Smooth muscle cell (in vitro differentiated cells): ENCODE data around the gene ATP6V1G3. TPM values are rescaled to one million over a fixed set of nuclear protein-coding genes. Genes with fewer than 3 reads are reported as not detected.

Experiments
- DNase-seq: peaks from one replicate; lab custom pipeline; 2025; ENCODE audit not compliant: unreplicated experiment; lab: John Stamatoyannopoulos, UW
- H2AFZ ChIP-seq: fragments of 200-600 bp; sonication (generic); 2 replicates; pipeline ENCODE4 v1.6.0; 2016; ENCODE audit warnings: antibody characterized with exemption, low read depth, mild to moderate bottlenecking
- H3F3A ChIP-seq: fragments of 200-600 bp; sonication (generic); 2 replicates; pipeline ENCODE4 v1.6.0; 2017; ENCODE audit warnings: antibody characterized with exemption, low read depth
- H3K27ac ChIP-seq: fragments of 200-600 bp; sonication (generic); 2 replicates; pipeline ENCODE4 v1.5.1; 2016; ENCODE audit warnings: low read depth, mild to moderate bottlenecking
- H3K27me3 ChIP-seq: fragments of 200-600 bp; sonication (generic); 2 replicates; pipeline ENCODE4 v1.6.1; 2016; ENCODE audit warnings: low read depth, mild to moderate bottlenecking
- H3K36me3 ChIP-seq: fragments of 200-600 bp; sonication (generic); 2 replicates; pipeline ENCODE4 v1.5.1; 2016; ENCODE audit warnings: low read depth
- H3K4me1 ChIP-seq: fragments of 200-600 bp; sonication (generic); 2 replicates; pipeline ENCODE4 v1.5.1; 2016; ENCODE audit warnings: low read depth
- H3K4me2 ChIP-seq: fragments of 200-600 bp; sonication (generic); 2 replicates; pipeline ENCODE4 v1.6.0; 2016; ENCODE audit warnings: mild to moderate bottlenecking
- H3K4me3 ChIP-seq: fragments of 200-600 bp; sonication (generic); 2 replicates; pipeline ENCODE4 v1.5.1; 2016; ENCODE audit warnings: mild to moderate bottlenecking
- H3K79me2 ChIP-seq: fragments of 200-600 bp; sonication (generic); 2 replicates; pipeline ENCODE4 v1.6.0; 2016; ENCODE audit warnings: low read depth, mild to moderate bottlenecking
- H3K9ac ChIP-seq: fragments of 200-600 bp; sonication (generic); 2 replicates; pipeline ENCODE4 v1.6.0; 2016; ENCODE audit warnings: low read depth
- H3K9me3 ChIP-seq: fragments of 200-600 bp; sonication (generic); replicated peaks from 2 replicates; pipeline ENCODE4 v1.5.1; 2016; ENCODE audit warnings: low read depth
- H4K20me1 ChIP-seq: fragments of 200-600 bp; sonication (generic); 2 replicates; pipeline ENCODE4 v1.6.0; 2016; ENCODE audit warnings: low read depth
- CTCF ChIP-seq: fragments of 200-600 bp; sonication (generic); IDR thresholded peaks from 2 replicates; pipeline ENCODE4 v1.5.1; 2017; ENCODE audit warnings: borderline replicate concordance, mild to moderate bottlenecking, antibody characterized with exemption; ENCODE audit not compliant: insufficient read depth, poor library complexity, severe bottlenecking
- WGBS: methylation state at CpG from one replicate; pipeline ENCODE4 v1.1.7; 2016; ENCODE audit warnings: low lambda C conversion rate; 5-methylcytosine and 5-hydroxymethylcytosine counted together
- polyA plus RNA-seq: library from polyadenylated mRNA; unstranded; fragments of >200 nt; fragmentation: Nextera tagmentation; extraction: Ambion mirVana; gene quantifications from 2 replicates; pipeline ENCODE4 v1.2.1, GENCODE V29; 2016
- total RNA-seq: library from RNA; depleted of rRNA; stranded (reverse); fragments of >200 nt; gene quantifications from 2 replicates; pipeline ENCODE4 v1.2.3, GENCODE V29; 2014

ATP6V1G3 gene
- total and polyA plus RNA-seq, 2 experiments from 2014 or later: not detected

GRCh38 chr1:198519639-198520501 is 20.6 kb downstream of the ATP6V1G3 start:
- Histone ChIP-seq H3K27me3 (no peaks in the 10 kb centered on the region), H3K27ac (no peak overlapping the region), H3K9me3 (no peaks in the 10 kb centered on the region), H4K20me1 (no peaks in the 10 kb centered on the region), H3K36me3 (no peaks in the 10 kb centered on the region), H3K9ac (no peak overlapping the region), H2AFZ (peak overlapping the region; percentile 1), H3K4me3 (no peak overlapping the region), H3F3A (peaks cover 4% of the 10 kb centered on the region), H3K4me2 (no peak overlapping the region), H3K4me1 (no peaks in the 10 kb centered on the region), H3K79me2 (no peaks in the 10 kb centered on the region)
- WGBS: 83% methylated on average over 10 of the region's 10 CpGs
- no peak for TF ChIP-seq CTCF
- DNase-seq: no peak

- Histone ChIP-seq H2AFZ (peak overlapping the region; percentile 78), H3K4me2 (no peak overlapping the region)
- DNase-seq: no peak
These were observed 22.8 kb downstream of the ATP6V1G3 start for GRCh38 chr1:198517623-198518199.

GRCh38 chr1:198500096-198500495 is 40.4 kb downstream of the ATP6V1G3 start:
- H3K36me3 ChIP-seq: no peaks in the 10 kb centered on the region
- no peak overlapping the region for H3K9ac ChIP-seq
- H3K79me2 ChIP-seq: no peaks in the 10 kb centered on the region
- no peak for DNase-seq
- H4K20me1 ChIP-seq: no peaks in the 10 kb centered on the region
- no peaks in the 10 kb centered on the region for H3K27me3 ChIP-seq
- H3K9me3 ChIP-seq: peaks cover 4% of the 10 kb centered on the region
- peak overlapping the region; percentile 55 for H3K4me2 ChIP-seq
- H3K4me1 ChIP-seq: peaks cover 8% of the 10 kb centered on the region
- peak overlapping the region; percentile 6 for H2AFZ ChIP-seq
- peak overlapping the region; percentile 72 for H3K27ac ChIP-seq
- no peaks in the 10 kb centered on the region for H3F3A ChIP-seq
- no peak for TF ChIP-seq CTCF
- H3K4me3 ChIP-seq: no peak overlapping the region

More at GRCh38 chr1:198517623-198518199, 22.8 kb downstream of the ATP6V1G3 start:
- H3F3A ChIP-seq: peaks cover 4% of the 10 kb centered on the region
- no peaks in the 10 kb centered on the region for H3K4me1 ChIP-seq
- no peaks in the 10 kb centered on the region for H3K9me3 ChIP-seq
- H3K27ac ChIP-seq: no peak overlapping the region
- H3K79me2 ChIP-seq: no peaks in the 10 kb centered on the region
- H3K27me3 ChIP-seq: no peaks in the 10 kb centered on the region
- no peak overlapping the region for H3K4me3 ChIP-seq
- no peak overlapping the region for H3K9ac ChIP-seq
- TF ChIP-seq CTCF: no peak
- H4K20me1 ChIP-seq: no peaks in the 10 kb centered on the region
- no peaks in the 10 kb centered on the region for H3K36me3 ChIP-seq

- peaks cover 4% of the 10 kb centered on the region for H3K9me3 ChIP-seq
- no peak overlapping the region for H3K4me3 ChIP-seq
- H4K20me1 ChIP-seq: no peaks in the 10 kb centered on the region
- H3K9ac ChIP-seq: no peak overlapping the region
- H3K27me3 ChIP-seq: no peaks in the 10 kb centered on the region
- DNase-seq: no peak
- no peaks in the 10 kb centered on the region for H3K79me2 ChIP-seq
- no peaks in the 10 kb centered on the region for H3F3A ChIP-seq
- H3K4me1 ChIP-seq: peaks cover 8% of the 10 kb centered on the region
- TF ChIP-seq CTCF: no peak
- H3K27ac ChIP-seq: peak overlapping the region; percentile 72
- H2AFZ ChIP-seq: no peak overlapping the region
- no peaks in the 10 kb centered on the region for H3K36me3 ChIP-seq
- WGBS: 70% methylated on average over 1 of the region's 1 CpG
- peak overlapping the region; percentile 55 for H3K4me2 ChIP-seq
These were observed 40.9 kb downstream of the ATP6V1G3 start for GRCh38 chr1:198499588-198499987.
